HG03354 (cell line): ENCODE results near the gene TOMM40L.

Experiments
- ATAC-seq: cut with Tn5 transposase; IDR thresholded peaks from one replicate; pipeline ENCODE4 v1.9.1; 2021; ENCODE audit warnings: mild to moderate bottlenecking; ENCODE audit not compliant: unreplicated experiment, poor library complexity, severe bottlenecking

TOMM40L gene

DNA sequence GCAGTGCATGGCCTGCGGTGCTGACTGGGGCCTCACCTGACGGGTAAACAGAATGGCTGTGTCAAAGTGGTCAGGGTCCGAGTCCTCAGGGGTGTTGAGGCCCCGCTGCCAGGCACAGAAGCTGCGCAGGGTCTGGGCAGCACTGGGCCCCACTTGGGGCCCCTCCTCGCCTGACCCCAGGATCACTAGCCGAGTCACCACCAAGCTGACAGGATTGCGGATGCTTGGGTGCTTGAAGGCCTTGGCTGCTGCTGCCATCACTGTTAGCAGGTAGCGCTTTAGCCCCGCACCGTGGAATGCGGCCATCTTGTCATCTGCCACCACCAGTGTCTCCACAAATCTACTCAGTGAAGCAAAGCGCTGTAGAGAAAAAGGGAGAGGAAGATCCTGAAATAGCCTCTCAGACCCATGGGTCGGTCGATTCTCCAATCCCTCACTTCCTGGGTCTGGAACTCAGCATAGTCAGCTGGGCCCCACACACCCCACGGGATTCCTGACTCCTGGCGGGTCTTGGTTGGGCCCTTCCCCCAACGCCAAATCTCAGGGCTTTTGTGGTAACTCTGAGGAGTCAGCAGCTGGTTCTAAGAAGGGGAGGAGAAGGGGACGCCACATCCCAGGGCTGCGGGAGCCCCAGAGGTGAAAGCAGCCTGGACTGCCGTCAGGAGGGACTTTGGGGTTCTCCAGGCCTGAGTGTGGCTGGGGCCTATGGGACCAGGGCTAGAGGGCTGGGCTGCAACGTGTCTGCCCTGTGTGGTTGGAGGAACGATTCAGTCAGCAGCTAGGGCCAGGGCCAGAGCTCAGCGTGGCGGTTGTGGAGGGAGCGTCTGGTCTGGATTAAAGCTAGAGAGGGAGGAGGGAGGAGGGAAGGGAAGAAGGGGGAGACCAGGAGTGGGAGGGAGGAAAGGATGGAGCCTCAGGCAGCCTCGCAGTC is 29.1 kb upstream of the TOMM40L start:
- ATAC-seq = no peak

- ATAC-seq = no peak
Measured at GRCh38 chr1:161197560-161198193, 28.2 kb upstream of the TOMM40L start.

DNA sequence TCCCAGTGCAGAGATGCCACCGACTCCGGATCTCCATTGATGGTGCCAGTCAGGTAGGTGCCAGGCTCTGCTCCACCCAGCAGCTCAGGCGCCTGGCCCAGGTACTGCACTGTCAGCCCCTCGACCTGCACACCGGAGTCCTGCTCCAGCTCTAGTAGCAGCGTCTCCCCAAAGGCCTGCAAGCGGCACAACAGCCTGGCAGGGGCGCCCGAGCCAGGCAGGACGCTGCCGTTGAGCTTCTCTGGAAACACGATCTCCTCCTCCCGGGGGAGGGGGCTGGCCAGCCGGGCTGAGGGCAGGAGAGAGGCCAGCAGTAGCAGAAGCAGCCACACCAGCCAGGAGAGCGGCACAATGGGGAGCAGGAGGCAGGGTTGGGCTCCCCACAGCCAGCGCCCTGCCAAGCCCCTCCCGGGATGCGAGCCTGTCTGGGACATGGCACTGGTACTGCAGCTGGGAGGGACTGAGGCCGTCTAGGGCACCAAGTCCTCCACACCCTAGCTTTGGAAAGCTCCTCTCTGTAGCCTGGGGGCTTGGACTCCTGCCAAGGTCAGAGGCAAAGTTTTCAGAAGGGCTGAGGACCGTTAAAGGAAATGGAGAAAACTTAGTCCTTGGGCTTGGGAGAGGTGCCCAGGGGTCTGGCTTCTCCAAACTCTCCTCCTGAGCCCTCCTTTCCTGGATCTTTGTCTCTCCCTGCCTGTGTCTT is 27.5 kb upstream of the TOMM40L start:
- ATAC-seq = no peak

DNA sequence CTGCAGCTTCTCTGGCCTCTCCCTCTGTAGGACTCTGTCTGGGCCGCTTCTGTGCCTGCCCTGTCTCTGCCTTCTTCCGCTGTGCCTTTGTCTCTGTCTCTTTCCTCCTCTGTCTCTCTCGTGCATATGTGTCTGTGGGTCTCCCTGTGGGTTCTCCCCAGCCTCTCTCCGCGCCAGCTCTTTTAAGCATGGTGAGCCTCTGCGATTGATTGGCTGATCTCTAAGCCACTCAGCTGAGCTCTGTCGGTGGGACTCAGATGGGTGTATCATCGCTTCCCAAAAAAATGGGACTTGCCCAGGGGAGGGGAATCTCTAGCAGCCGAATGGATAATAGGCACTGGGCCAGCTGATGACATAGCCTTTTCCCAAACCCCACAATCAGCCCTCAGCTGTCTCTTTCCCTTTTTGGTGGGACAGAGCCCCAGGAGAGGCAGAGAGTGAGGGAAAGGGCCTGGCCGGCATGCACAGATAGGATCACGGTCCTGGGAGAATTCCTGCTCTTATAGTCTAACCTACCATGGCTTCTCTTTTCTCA is 26.9 kb upstream of the TOMM40L start, which contains the start of gene ADAMTS4:
Gene ADAMTS4 (minus strand): TSS at position 158 of the 535 bp plus-strand sequence. CDS start 427 bp downstream, outside the sequence.
- ATAC-seq = no peak

- ATAC-seq = no peak
Measured at GRCh38 chr1:161199506-161200139, 26.2 kb upstream of the TOMM40L start.

GRCh38 chr1:161200421-161200991 is 25.4 kb upstream of the TOMM40L start:
- ATAC-seq = no peak

GRCh38 chr1:161200992-161201835 is 24.6 kb upstream of the TOMM40L start:
- no peak for ATAC-seq

- ATAC-seq = peak; percentile 98
Measured at GRCh38 chr1:161201836-161202712, 23.8 kb upstream of the TOMM40L start, which contains the start of gene NDUFS2. Gene NDUFS2, plus strand, starts transcription at chr1:161202367. Its CDS starts 19 bp downstream, at chr1:161202386.

DNA sequence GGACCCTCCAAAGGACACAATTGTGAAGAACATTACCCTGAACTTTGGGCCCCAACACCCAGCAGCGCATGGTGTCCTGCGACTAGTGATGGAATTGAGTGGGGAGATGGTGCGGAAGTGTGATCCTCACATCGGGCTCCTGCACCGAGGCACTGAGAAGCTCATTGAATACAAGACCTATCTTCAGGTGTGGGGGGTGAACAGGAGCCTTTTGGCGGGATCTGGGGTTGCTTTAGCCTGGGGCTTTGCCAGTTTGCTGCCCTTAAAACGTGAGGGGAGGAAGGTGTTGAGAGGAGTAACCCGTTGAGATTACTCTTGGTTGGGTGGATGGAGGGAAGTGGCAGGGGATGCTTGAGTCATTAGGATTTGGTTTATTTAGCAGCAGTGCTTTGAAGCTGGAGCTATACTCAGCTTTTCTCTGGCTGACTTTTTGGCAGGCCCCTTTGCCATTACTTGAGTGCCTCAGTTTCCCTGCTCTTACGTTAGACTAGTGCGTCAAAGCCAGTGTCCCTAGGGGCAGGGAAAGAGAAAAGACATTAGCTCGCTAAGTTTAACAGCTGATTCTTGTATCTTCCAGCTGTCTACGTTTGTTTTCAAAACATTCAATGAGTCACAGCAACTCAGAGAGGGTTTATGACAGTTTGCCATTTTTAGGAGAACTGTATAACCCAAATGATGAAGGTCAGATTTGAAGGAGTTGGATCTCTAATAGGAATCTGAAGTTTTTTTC is 19.3 kb upstream of the TOMM40L start:
- no peak for ATAC-seq

GRCh38 chr1:161207173-161207572 is 18.7 kb upstream of the TOMM40L start:
- no peak for ATAC-seq

DNA sequence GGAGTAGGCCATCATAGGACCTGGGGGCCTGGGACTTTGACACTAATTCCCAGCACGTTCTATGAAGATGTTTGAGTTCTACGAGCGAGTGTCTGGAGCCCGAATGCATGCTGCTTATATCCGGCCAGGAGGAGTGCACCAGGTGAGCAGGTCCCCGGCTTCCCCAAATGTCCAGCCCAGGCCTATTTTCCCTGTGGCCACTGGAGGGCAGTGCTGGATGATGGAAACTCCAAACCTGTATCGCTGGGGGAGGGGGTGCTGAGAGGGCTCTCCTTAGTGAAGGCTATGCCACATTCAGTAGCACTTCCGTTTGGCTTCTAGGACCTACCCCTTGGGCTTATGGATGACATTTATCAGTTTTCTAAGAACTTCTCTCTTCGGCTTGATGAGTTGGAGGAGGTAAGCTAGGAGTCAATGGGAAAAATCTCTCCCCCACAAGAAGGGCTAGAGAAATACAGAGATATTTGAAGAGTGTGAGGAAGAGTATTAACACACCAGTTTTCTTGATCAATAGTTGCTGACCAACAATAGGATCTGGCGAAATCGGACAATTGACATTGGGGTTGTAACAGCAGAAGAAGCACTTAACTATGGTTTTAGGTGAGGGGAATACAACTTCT is 16.0 kb upstream of the TOMM40L start:
- peak; percentile 79 for ATAC-seq

DNA sequence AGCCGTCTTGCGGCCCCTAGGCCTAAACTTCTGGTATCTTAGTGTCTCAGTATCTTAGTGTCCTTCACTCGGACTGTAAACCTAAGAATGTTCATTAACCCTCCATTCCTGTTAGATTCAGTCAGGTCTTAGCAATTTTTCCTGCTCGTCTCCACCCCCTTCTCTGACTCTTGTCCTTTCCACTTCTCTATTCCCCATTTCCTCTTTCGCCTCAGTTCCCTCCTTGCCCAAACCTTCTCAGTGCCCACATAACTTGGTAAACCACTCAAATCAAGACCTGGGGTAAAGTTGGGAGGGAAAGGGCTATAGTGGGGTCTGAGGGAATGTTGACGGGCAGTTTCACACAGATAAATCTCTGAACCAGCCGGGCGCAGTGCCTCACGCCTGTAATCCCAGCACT is 11.5 kb upstream of the TOMM40L start:
- ATAC-seq = no peak

DNA sequence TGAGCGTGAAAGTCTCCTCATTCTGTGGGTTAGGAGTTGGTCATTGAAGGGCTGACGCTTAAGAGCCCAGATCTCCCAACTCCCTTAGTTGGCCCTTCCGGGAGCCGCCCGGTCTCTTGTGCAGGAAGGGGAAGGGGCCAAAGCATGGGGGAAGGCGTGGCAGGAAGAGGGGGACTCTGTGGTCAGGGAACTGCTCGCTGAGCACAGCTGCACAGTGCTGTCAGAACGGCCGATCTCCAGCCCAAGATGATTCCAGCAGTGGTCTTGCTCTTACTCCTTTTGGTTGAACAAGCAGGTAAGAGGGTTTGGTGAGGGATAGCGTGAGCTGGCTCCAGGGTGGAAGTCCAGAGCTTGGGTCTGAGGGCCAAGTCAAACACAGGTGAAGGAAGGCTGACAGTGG is 10.8 kb upstream of the TOMM40L start, which contains the start of gene FCER1G:
Gene FCER1G (plus strand): TSS at position 220 of the 400 bp plus-strand sequence. CDS start 27 bp downstream, at position 247.
- no peak for ATAC-seq

DNA sequence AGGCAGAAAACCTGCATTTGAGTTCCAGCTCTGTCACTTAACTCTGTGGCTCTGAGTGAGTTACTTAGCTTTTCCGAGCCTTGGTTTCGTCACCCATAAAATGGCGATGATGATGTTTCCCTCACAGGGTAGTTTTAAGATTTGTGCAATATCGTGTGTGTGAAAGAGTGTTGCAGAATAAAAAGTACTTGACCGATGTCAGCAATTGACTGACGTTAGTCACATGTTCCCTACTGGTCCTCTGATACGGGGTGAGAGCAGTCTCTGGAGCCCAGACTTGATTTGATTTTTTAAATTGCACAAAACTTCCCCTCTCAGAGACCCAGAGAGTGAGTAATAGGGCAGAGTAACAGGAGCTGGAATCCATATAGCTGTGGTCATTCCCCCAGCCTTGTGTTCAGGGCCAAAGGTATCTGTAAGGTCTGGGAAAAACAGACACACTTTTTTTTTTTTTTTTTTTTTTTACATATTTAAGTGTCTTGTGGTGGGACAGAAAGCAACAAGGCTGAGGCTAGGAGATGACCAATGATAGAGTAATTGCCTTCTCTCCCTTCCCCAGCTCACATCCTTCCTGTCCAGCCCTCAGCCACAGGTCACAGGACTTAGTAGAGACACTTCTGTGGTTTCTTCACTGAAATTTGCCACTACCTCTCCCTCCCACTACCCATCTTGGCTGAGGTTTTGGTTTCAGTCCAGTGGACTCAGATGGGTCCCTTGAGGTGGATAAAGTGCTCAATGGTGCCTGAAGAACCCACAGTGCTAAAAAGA is 8.7 kb upstream of the TOMM40L start:
- peak; percentile 85 for ATAC-seq

DNA sequence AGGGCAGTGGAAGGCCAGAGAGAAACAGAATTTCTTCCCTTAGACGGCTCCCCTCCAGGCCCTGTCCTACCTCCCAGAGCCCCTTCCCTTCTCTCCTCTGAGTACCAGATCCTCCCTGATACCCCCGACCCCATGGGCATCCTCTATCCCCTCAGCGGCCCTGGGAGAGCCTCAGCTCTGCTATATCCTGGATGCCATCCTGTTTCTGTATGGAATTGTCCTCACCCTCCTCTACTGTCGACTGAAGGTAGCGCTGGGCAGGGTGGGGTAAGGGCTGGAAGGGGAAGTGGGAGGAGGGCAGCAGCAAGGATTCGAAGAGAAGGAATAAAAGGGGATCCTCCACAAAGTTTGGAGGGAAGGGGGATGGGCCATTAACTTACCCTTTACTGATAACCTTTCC is 8.0 kb upstream of the TOMM40L start:
- no peak for ATAC-seq
